Measurements from ENCODE around the gene RNASE12.

The RNASE12 gene

DNA sequence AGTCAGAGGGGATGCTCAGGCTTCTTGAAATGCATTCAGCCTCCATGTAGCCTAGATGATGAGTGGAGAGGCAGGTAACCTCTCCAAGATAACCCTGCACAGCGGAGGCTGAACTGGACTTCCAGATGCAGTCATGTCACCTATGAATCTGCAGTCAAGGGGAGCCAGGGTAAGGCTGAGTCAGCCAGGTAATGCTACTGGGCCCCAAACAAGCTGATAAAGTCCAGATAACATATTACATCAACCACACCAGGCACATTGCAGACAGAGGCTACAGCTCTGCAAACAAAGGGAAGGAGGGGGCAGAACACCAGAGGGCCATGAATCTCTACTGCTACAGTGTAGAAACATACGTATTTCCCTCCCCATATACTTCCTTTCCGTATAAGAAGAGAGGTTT lies 44.3 kb downstream of the RNASE12 start:
- CTCF ChIA-PET: interaction anchor here (0.7 kb wide), 1 partner anchor 14 kb away, joined by 3 read pairs; no protein-coding TSS in a partner anchor
- POLR2A ChIA-PET: interaction anchor here (0.6 kb wide), 1 partner anchor 184 kb away, joined by 4 read pairs; no protein-coding TSS in a partner anchor
- TF ChIP-seq FOXK2 (IDR thresholded peaks at IDR 0.05): no peak
- TF ChIP-seq SP1 (IDR thresholded peaks at IDR 0.05): no peak
- no peak for TF ChIP-seq LEF1 (IDR thresholded peaks at IDR 0.05; ENCODE audit: borderline replicate concordance)
- TF ChIP-seq NFRKB (IDR thresholded peaks at IDR 0.05): no peak
- TF ChIP-seq, protein P1, sequence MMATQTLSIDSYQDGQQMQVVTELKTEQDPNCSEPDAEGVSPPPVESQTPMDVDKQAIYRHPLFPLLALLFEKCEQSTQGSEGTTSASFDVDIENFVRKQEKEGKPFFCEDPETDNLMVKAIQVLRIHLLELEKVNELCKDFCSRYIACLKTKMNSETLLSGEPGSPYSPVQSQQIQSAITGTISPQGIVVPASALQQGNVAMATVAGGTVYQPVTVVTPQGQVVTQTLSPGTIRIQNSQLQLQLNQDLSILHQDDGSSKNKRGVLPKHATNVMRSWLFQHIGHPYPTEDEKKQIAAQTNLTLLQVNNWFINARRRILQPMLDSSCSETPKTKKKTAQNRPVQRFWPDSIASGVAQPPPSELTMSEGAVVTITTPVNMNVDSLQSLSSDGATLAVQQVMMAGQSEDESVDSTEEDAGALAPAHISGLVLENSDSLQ (IDR thresholded peaks at IDR 0.05): no peak
- no peak for TF ChIP-seq HDGF (IDR thresholded peaks at IDR 0.05; ENCODE audit: borderline replicate concordance)
- TF ChIP-seq FOXM1 (IDR thresholded peaks at IDR 0.05; ENCODE audit: borderline replicate concordance): no peak
- no peak for TF ChIP-seq FOXA1 (IDR thresholded peaks at IDR 0.05)
- no peak for TF ChIP-seq TARDBP (IDR thresholded peaks at IDR 0.05)
- TF ChIP-seq SUZ12 (IDR thresholded peaks at IDR 0.05): no peak
- no peak for TF ChIP-seq ZNF384 (IDR thresholded peaks at IDR 0.05)
- TF ChIP-seq L3MBTL2 (conservative IDR thresholded peaks at IDR 0.05): no peak
- no peak for TF ChIP-seq BHLHE40 (IDR thresholded peaks at IDR 0.05; ENCODE audit: borderline replicate concordance)
- no peak for DNase-seq (ENCODE audit: extremely low spot score)

Data from HEK293T (cell line).